CD4-positive, alpha-beta memory T cell (primary cell): Measurements from ENCODE around the gene MRGPRG. TPM values are rescaled to one million over a fixed set of nuclear protein-coding genes. Genes with fewer than 3 reads are reported as not detected.

Experiments used
- CTCF ChIA-PET: fragments of 350-600 bp; sonication (Branson Sonifier 250); formaldehyde crosslinking; loops from one replicate; lab custom pipeline; 2021; ENCODE audit warnings: inconsistent platforms; ENCODE audit not compliant: partially characterized antibody; lab: Charles Lee
- POLR2A ChIA-PET: fragments of 350-600 bp; sonication (Branson Sonifier 250); formaldehyde crosslinking; loops from one replicate; lab custom pipeline; 2021; ENCODE audit not compliant: partially characterized antibody; lab: Charles Lee
- DNase-seq, 5 donors: peaks; one replicate each; pipeline versions ENCODE4 v3.0.0 to v3.0.0-alpha.2; 2020 to 2022; ENCODE audit warnings: mixed read lengths in 1 of 5
- H3K27ac ChIP-seq: one replicate; pipeline ENCODE4 v1.7.0; 2013; ENCODE audit warnings: low read depth, low read length
- H3K27me3 ChIP-seq: 2 replicates; pipeline ENCODE4 v1.7.0; 2013; ENCODE audit warnings: mild to moderate bottlenecking, low read length, moderate library complexity; ENCODE audit not compliant: insufficient read depth
- H3K36me3 ChIP-seq: 2 replicates; pipeline ENCODE4 v1.7.0; 2013; ENCODE audit warnings: mild to moderate bottlenecking, low read length, moderate library complexity; ENCODE audit not compliant: insufficient read depth
- H3K4me1 ChIP-seq: 2 replicates; pipeline ENCODE4 v1.7.0; 2013; ENCODE audit warnings: mild to moderate bottlenecking, low read length, moderate library complexity; ENCODE audit not compliant: insufficient read depth
- H3K4me3 ChIP-seq, 2 donors: one replicate each; pipeline ENCODE4 v1.7.0; 2013; ENCODE audit warnings: low read length in 2 of 2, mild to moderate bottlenecking in 1 of 2
- H3K9me3 ChIP-seq, 2 donors: one replicate each; pipeline ENCODE4 v1.7.0; 2013; ENCODE audit warnings: low read length in 2 of 2, control low read depth in 1 of 2; ENCODE audit not compliant: control insufficient read depth in 1 of 2
- H3K27ac Mint-ChIP-seq, 7 donors: one replicate each; pipeline ENCODE4 v1.8.0; 2020 to 2021; ENCODE audit warnings: mixed read lengths in 7 of 7, mild to moderate bottlenecking in 6 of 7, inconsistent platforms in 3 of 7, moderate library complexity in 3 of 7
- H3K27me3 Mint-ChIP-seq, 2 donors: one replicate each; pipeline ENCODE4 v1.8.0; 2020 to 2021; ENCODE audit warnings: mixed read lengths in 2 of 2
- H3K36me3 Mint-ChIP-seq, 2 donors: one replicate each; pipeline ENCODE4 v1.8.0; 2020 to 2021; ENCODE audit warnings: mixed read lengths in 2 of 2, inconsistent platforms in 1 of 2, mild to moderate bottlenecking in 1 of 2
- H3K4me1 Mint-ChIP-seq, 4 donors: one replicate each; pipeline ENCODE4 v1.8.0; 2020 to 2021; ENCODE audit warnings: mixed read lengths in 4 of 4, mild to moderate bottlenecking in 1 of 4
- H3K4me3 Mint-ChIP-seq, 8 donors: one replicate each; pipeline ENCODE4 v1.8.0; 2020 to 2021; ENCODE audit warnings: mixed read lengths in 8 of 8, mild to moderate bottlenecking in 7 of 8, moderate library complexity in 6 of 8, inconsistent platforms in 3 of 8
- H3K9me3 Mint-ChIP-seq, 8 donors: one replicate each; pipeline ENCODE4 v1.8.0; 2020 to 2021; ENCODE audit warnings: mixed read lengths in 8 of 8, mild to moderate bottlenecking in 5 of 8, inconsistent platforms in 3 of 8, moderate library complexity in 1 of 8
- intact Hi-C: fragments of 100-400 bp; cut with micrococcal nuclease; formaldehyde crosslinking; loops from one replicate; pipeline ENCODE4 v1.15.1; 2023
- polyA plus RNA-seq, 2 donors: library from polyadenylated mRNA; unstranded; fragments of 300-500 nt; fragmentation: Illumina TruSeq; gene quantifications; one replicate each; pipeline ENCODE4 v1.2.3, GENCODE V29; 2021
- total RNA-seq, 2 experiments: library from RNA; stranded (reverse); gene quantifications; one replicate each; pipeline ENCODE4 v1.2.3, GENCODE V29; 2021

MRGPRG gene
- total and polyA plus RNA-seq, 4 experiments from 2014 or later, result not detected

DNA sequence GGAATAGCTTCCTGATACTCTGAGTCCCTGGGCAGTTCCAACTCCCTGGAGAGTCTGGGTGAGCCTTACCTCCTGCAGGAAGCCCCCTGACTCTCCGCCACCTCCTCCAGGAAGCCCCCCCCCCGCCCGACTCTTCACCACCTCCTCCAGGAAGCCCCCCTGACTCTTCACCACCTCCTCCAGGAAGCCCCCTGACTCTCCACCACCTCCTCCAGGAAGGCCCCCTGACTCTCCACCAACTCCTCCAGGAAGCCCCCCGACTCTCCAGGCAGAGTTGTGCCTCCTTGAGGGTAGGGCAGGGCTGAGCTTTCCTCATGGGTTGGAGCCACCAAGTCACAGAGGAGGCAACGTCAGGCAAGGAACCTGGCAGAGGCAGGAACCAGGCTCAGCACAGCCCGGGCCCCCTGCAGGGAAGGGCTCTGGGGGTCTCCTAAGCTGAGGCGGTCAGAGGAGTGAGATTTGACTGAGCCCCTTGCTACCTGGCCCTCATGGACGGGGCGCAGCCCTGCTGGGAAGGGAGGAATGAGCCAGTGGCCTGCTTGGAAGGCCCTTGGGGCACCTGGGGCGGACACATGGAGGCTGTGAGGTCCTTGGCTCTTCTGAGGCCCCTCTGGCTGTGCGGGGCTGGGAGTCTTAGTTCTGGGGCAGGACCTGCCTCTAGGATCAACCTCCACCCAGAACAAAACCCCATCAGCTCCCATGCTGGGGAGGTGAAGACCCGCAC, 18.1 kb downstream of the MRGPRG start:
- ChIA-PET POLR2A (no interaction called here), CTCF (no interaction called here)
- Mint-ChIP-seq H3K9me3 (no peaks in the 10 kb centered on the region), H3K36me3 (no peaks in the 10 kb centered on the region), H3K27me3 (peaks cover 8 to 16% of the 10 kb centered on the region in 2 donors), H3K27ac (no peak overlapping the region), H3K4me1 (peaks cover 0 to 5% (median 0%) of the 10 kb centered on the region in 4 donors), H3K4me3 (no peak overlapping the region)
- Histone ChIP-seq H3K4me1 (no peaks in the 10 kb centered on the region), H3K4me3 (no peak overlapping the region), H3K36me3 (no peaks in the 10 kb centered on the region), H3K27me3 (no peaks in the 10 kb centered on the region), H3K9me3 (no peaks in the 10 kb centered on the region), H3K27ac (no peak overlapping the region)
- intact Hi-C loops, result no loop called here
- no peak for DNase-seq

DNA sequence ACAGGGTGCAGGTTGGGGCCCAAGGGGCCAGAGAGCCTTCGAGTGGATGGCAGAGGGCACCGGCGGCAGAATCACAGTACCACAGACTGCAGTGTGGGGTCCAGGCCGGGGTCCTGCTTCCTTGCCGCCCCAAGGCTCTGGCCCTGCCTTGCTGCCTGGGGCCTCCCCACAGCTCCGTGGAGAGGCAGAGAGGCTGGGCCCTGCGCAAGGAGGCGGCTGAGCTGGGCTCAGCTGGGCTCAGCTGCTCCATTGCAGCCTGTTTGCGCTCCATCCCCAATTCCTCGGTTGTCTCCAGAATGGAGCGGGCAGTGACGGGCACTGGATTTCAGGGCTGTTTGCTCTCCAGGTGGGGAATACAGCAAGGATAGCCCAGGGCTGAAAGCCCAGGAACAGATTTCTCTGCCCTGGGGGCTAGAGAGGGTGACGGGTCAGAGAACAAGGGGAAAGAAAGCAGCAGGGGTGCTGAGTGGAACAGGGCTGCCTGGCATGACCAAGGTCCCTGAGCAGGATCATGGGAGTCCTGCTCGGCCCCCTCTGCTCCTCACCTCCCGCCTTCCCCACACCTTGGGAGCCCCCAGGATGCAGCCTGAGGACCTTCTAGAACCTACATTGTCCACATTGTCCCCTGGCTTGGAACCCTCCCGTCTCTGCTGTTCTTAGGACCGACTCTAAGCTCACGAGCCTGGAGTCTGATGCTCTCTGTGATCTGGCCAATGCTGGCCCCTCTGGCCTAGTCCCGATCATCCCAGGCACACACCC, 18.9 kb downstream of the MRGPRG start:
- Mint-ChIP-seq H3K4me3 (no peak overlapping the region), H3K4me1 (peaks cover 0 to 2% (median 0%) of the 10 kb centered on the region in 4 donors)

DNA sequence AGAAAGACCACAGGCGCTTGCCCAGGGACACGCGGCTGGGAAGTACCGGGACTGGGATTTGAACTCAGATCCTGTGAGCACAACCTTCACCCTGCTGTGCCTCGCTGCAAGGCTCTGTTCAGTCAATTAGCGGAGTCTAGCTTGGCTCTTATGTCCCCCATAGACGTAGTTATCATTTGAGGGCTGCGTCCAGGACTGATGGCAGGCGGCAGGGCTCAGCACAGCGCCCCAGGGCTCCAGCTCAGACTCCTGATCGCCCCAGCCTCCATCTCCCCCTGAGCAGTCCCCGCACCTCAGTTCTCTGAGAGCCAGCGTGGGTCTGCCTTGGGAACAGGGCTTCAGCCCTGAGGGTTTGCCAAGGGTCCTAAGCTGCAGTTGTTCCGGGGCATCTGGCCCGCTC, 19.8 kb downstream of the MRGPRG start:
- H3K36me3 Mint-ChIP-seq, result no peaks in the 10 kb centered on the region
- no peaks in the 10 kb centered on the region for H3K9me3 Mint-ChIP-seq
- ChIA-PET CTCF (no interaction called here), POLR2A (no interaction called here)
- peaks cover 4 to 9% of the 10 kb centered on the region in 2 donors for H3K27me3 Mint-ChIP-seq
- H3K4me1 Mint-ChIP-seq, result peaks cover 0 to 2% (median 0%) of the 10 kb centered on the region in 4 donors
- intact Hi-C loops, result no loop called here
- H3K4me3 Mint-ChIP-seq, result no peak overlapping the region
- no peaks in the 10 kb centered on the region for H3K27me3 ChIP-seq
- H3K27ac ChIP-seq, result no peak overlapping the region
- H3K36me3 ChIP-seq, result no peaks in the 10 kb centered on the region
- no peaks in the 10 kb centered on the region for H3K4me1 ChIP-seq
- no peak overlapping the region for H3K27ac Mint-ChIP-seq
- H3K4me3 ChIP-seq, result no peak overlapping the region
- DNase-seq, result no peak
- H3K9me3 ChIP-seq, result no peaks in the 10 kb centered on the region

More for the DNA sequence above, 18.9 kb downstream of the MRGPRG start:
- Histone ChIP-seq H3K4me1 (no peaks in the 10 kb centered on the region), H3K4me3 (no peak overlapping the region), H3K9me3 (no peaks in the 10 kb centered on the region), H3K27me3 (no peaks in the 10 kb centered on the region), H3K36me3 (no peaks in the 10 kb centered on the region), H3K27ac (no peak overlapping the region)
- H3K36me3 Mint-ChIP-seq, result no peaks in the 10 kb centered on the region
- peaks cover 4 to 9% of the 10 kb centered on the region in 2 donors for H3K27me3 Mint-ChIP-seq
- H3K9me3 Mint-ChIP-seq, result no peaks in the 10 kb centered on the region
- H3K27ac Mint-ChIP-seq, result no peak overlapping the region
- CTCF ChIA-PET, result no interaction called here
- intact Hi-C loops, result no loop called here
- POLR2A ChIA-PET, result no interaction called here
- no peak for DNase-seq

DNA sequence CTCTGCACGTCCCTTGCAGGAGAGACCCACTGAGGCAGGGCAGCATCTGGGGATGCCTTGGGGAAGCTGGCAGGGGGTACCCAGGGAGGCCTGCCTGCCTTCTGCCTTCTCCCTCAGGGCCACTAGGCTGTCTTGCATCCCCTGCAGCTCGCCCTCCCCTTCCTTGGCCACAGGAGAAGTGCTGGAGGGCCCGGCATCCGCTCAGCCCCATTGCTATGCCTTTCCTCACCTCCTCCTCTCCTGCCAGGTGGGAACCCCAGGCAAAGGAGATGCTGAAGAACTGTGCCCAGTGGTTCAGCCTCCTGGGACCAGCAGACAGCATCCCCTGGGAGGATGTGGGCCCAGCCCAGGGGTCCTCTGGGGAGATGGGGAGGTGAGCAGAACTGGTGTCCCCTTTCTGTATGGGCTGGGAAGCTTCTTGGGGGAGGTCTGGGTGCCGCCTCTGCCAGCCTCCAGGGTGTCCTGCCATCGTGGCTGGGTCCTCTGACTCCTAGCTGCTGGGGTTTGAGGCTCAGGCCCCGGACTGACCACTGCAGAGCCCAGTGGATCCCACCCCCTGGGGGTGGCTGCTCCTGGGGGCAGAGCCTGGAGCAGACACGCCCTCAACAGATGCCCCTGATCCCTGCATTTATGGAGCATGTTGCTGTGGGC, 20.6 kb downstream of the MRGPRG start:
- H3K4me3 Mint-ChIP-seq, result no peak overlapping the region
- intact Hi-C loops, result no loop called here
- no peak overlapping the region for H3K27ac Mint-ChIP-seq
- no peak for DNase-seq
- H3K9me3 Mint-ChIP-seq, result no peaks in the 10 kb centered on the region
- H3K9me3 ChIP-seq, result no peaks in the 10 kb centered on the region
- H3K27me3 Mint-ChIP-seq, result peaks cover 4 to 9% of the 10 kb centered on the region in 2 donors
- H3K36me3 ChIP-seq, result no peaks in the 10 kb centered on the region
- no peaks in the 10 kb centered on the region for H3K4me1 ChIP-seq
- no peak overlapping the region for H3K4me3 ChIP-seq
- no peak overlapping the region for H3K27ac ChIP-seq
- H3K27me3 ChIP-seq, result no peaks in the 10 kb centered on the region
- H3K4me1 Mint-ChIP-seq, result peaks cover 0 to 2% (median 0%) of the 10 kb centered on the region in 4 donors
- POLR2A ChIA-PET, result no interaction called here
- CTCF ChIA-PET, result no interaction called here
- no peaks in the 10 kb centered on the region for H3K36me3 Mint-ChIP-seq

DNA sequence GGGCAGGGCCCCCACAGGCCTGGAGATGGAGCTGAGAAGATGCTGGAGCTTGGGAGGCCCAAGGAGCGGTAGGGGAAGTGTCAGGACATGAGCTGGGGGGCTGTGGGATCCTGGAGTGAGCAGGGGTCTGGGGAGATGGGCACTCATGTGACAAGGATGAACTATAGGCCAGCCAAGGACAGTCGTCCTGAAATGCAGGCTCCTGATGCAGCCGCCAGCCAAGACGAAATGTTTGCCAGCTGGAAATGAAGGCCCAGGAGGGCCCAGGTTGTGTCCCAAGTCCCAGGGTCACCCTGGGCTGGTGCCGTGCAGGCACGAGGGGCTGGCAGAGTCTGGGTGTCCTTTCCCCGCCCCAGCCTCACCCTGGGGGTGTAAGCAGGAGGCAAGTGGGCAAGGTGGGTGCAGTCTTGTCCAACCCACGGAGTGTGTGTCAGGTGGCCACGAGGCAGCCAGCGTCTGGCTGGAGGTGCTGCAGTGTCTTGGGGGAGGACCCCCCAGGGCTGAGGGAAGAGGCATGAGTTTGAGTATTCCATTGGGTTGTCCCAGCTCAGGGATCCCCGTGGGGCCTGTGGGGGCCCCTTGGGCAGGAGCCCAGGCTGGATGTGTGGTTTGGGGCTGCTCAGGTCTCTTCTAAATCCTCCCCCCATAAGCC, 21.4 kb downstream of the MRGPRG start:
- no peaks in the 10 kb centered on the region for H3K4me1 ChIP-seq
- H3K4me3 ChIP-seq, result no peak overlapping the region
- Mint-ChIP-seq H3K27me3 (peaks cover 0 to 6% of the 10 kb centered on the region in 2 donors), H3K36me3 (no peaks in the 10 kb centered on the region), H3K9me3 (no peaks in the 10 kb centered on the region), H3K4me1 (no peaks in the 10 kb centered on the region), H3K27ac (no peak overlapping the region), H3K4me3 (no peak overlapping the region)
- H3K36me3 ChIP-seq, result no peaks in the 10 kb centered on the region
- intact Hi-C loops, result no loop called here
- DNase-seq, result no peak
- CTCF ChIA-PET, result no interaction called here
- H3K27ac ChIP-seq, result no peak overlapping the region
- H3K9me3 ChIP-seq, result no peaks in the 10 kb centered on the region
- no peaks in the 10 kb centered on the region for H3K27me3 ChIP-seq
- POLR2A ChIA-PET, result no interaction called here

DNA sequence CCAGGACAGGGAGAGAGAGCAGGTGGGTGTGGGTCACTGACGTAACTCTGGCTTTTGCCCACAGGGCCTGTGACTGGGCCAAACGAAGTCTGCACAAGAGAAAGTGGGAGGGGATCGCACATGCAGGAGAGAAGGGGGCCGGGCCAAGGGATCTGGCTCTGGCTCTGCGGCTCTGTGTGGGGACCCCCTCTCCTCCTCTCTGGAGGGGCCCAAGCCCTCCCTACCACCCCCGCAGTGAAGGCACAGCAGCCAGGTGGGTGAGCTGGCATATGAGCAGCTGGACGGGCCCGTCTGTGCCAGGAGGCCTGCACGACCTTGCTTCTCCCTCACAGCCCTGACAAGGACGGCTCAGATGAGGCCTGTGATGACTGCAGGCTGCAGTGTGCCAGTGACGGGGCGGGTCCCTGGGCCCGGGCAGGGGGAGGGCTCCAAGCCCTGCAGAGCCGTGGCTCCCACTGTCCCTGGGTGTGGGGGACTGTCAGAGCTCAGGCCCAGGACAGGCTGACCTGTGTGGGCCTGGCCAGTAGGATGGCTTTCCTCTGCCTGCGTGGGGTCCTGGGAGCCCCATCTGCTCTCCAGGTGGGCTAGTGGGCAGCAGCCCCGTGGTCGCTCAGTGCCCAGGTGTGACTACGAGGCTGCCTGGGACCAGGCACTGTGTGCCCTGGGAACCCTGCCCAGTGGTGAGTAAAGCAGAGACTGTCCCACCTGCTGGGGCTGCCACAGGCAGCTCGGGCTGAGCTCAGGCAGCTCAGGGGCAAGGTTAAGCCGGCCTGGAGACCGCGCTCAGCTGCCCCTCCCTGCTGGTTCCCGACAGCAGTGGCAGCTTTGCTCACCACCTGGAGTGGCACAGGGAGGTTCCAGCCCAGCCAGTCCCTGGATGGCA, 22.2 kb downstream of the MRGPRG start:
- Histone ChIP-seq H3K27ac (no peak overlapping the region), H3K9me3 (no peaks in the 10 kb centered on the region), H3K36me3 (no peaks in the 10 kb centered on the region), H3K27me3 (no peaks in the 10 kb centered on the region), H3K4me1 (no peaks in the 10 kb centered on the region), H3K4me3 (no peak overlapping the region)
- H3K27me3 Mint-ChIP-seq, result peaks cover 0 to 7% of the 10 kb centered on the region in 2 donors
- no peaks in the 10 kb centered on the region for H3K36me3 Mint-ChIP-seq
- H3K4me3 Mint-ChIP-seq, result no peak overlapping the region
- intact Hi-C loops, result no loop called here
- no peaks in the 10 kb centered on the region for H3K4me1 Mint-ChIP-seq
- no peak for DNase-seq
- POLR2A ChIA-PET, result no interaction called here
- H3K9me3 Mint-ChIP-seq, result no peaks in the 10 kb centered on the region
- CTCF ChIA-PET, result no interaction called here
- no peak overlapping the region for H3K27ac Mint-ChIP-seq
